NB4 (cell line): ENCODE results near the gene TRIM62.

Source experiments
- DNase-seq: peaks from one replicate; pipeline ENCODE4 v3.0.0; 2010; ENCODE audit warnings: low read depth
- H3K4me3 ChIP-seq: one replicate; pipeline ENCODE4 v1.5.1; 2011; ENCODE audit warnings: mild to moderate bottlenecking, low read depth, low read length, moderate library complexity
- CTCF ChIP-seq: IDR thresholded peaks from one replicate; pipeline ENCODE4 v1.5.1; 2012; ENCODE audit warnings: low read depth, low read length
- MAX ChIP-seq: IDR thresholded peaks from 2 replicates; pipeline ENCODE4 v1.6.1; 2011; ENCODE audit warnings: low read depth, low read length
- MYC ChIP-seq: IDR thresholded peaks from 2 replicates; pipeline ENCODE4 v1.6.1; 2011; ENCODE audit warnings: low read depth, low read length
- POLR2A ChIP-seq: IDR thresholded peaks from 2 replicates; pipeline ENCODE4 v1.6.1; 2011; ENCODE audit warnings: mild to moderate bottlenecking; ENCODE audit not compliant: insufficient read length; ENCODE audit errors: extremely low read depth

The TRIM62 gene

GRCh38 chr1:33099290-33100118 is 82.3 kb downstream of the TRIM62 start:
- no peak overlapping the region for H3K4me3 ChIP-seq
- TF ChIP-seq CTCF (peak; percentile 20), POLR2A (peak; percentile 15), MAX (peak; percentile 71), MYC (peak; percentile 68)
- DNase-seq, result peak; percentile 98

- peak; percentile 63 for DNase-seq
- TF ChIP-seq POLR2A (no peak), MYC (no peak), CTCF (no peak), MAX (no peak)
Measured at GRCh38 chr1:33098371-33098770, 83.5 kb downstream of the TRIM62 start.

GRCh38 chr1:33097762-33098161 is 84.1 kb downstream of the TRIM62 start:
- TF ChIP-seq MYC (no peak), POLR2A (no peak), CTCF (no peak), MAX (no peak)
- no peak for DNase-seq

More at GRCh38 chr1:33098371-33098770, 83.5 kb downstream of the TRIM62 start:
- H3K4me3 ChIP-seq, result no peak overlapping the region

GRCh38 chr1:33097137-33097611 is 84.7 kb downstream of the TRIM62 start:
- no peak for DNase-seq
- H3K4me3 ChIP-seq, result no peak overlapping the region
- TF ChIP-seq MYC (no peak), CTCF (no peak), POLR2A (no peak), MAX (no peak)

More at GRCh38 chr1:33097762-33098161, 84.1 kb downstream of the TRIM62 start:
- no peak overlapping the region for H3K4me3 ChIP-seq

GRCh38 chr1:33096363-33097005 is 85.4 kb downstream of the TRIM62 start:
- TF ChIP-seq CTCF (no peak), POLR2A (no peak), MAX (no peak), MYC (no peak)
- DNase-seq, result no peak
- H3K4me3 ChIP-seq, result no peak overlapping the region
